D341Med (cell line): Measurements from ENCODE around the gene MTCH2.
A peak's percentile ranks its signal among the peaks of the same experiment; 100 is the strongest.
"Not testable (repeated sequence)": the region's sequence is repeated elsewhere in the genome, so short reads cannot be mapped to it uniquely, and the experiment has no call there.

Experiments used
- DNase-seq: peaks from one replicate; pipeline ENCODE4 v3.0.0; 2012; ENCODE audit warnings: low spot score

MTCH2 gene

GRCh38 chr11:47636331-47636730 is 6.0 kb downstream of the MTCH2 start:
- DNase-seq, result not testable (repeated sequence)

- DNase-seq, result no peak
Measured at GRCh38 chr11:47631473-47631872, 10.9 kb downstream of the MTCH2 start.

- DNase-seq, result no peak
Measured at GRCh38 chr11:47628026-47628425, 14.3 kb downstream of the MTCH2 start.

- no peak for DNase-seq
Measured at GRCh38 chr11:47626234-47626633, 16.1 kb downstream of the MTCH2 start.

GRCh38 chr11:47620836-47621378 is 21.5 kb downstream of the MTCH2 start:
- DNase-seq, result no peak

- no peak for DNase-seq
Measured at GRCh38 chr11:47617417-47617809, 24.9 kb downstream of the MTCH2 start.

GRCh38 chr11:47616726-47617416 is 25.5 kb downstream of the MTCH2 start:
- DNase-seq, result peak; percentile 66

- DNase-seq, result no peak
Measured at GRCh38 chr11:47615249-47615648, 27.1 kb downstream of the MTCH2 start.

GRCh38 chr11:47611348-47611794 is 31.0 kb downstream of the MTCH2 start:
- DNase-seq, result no peak

GRCh38 chr11:47609675-47610074 is 32.7 kb downstream of the MTCH2 start:
- DNase-seq, result no peak

- no peak for DNase-seq
Measured at GRCh38 chr11:47607380-47607779, 35.0 kb downstream of the MTCH2 start.

GRCh38 chr11:47606731-47607130 is 35.6 kb downstream of the MTCH2 start:
- DNase-seq, result no peak

- no peak for DNase-seq
Measured at GRCh38 chr11:47605921-47606320, 36.4 kb downstream of the MTCH2 start.

- DNase-seq, result no peak
Measured at GRCh38 chr11:47603295-47603694, 39.1 kb downstream of the MTCH2 start.

- no peak for DNase-seq
Measured at GRCh38 chr11:47599902-47600301, 42.5 kb downstream of the MTCH2 start.

GRCh38 chr11:47595967-47596366 is 46.4 kb downstream of the MTCH2 start:
- no peak for DNase-seq

GRCh38 chr11:47595029-47595428 is 47.3 kb downstream of the MTCH2 start:
- DNase-seq, result no peak

- peak; percentile 49 for DNase-seq
Measured at GRCh38 chr11:47593934-47594855, 48.2 kb downstream of the MTCH2 start, which contains the start of gene C1QTNF4. Gene C1QTNF4, minus strand, starts transcription at chr11:47594411. Its CDS starts 3,601 bp downstream, at chr11:47590810.

GRCh38 chr11:47593492-47593933 is 48.8 kb downstream of the MTCH2 start:
- DNase-seq, result no peak

GRCh38 chr11:47592970-47593369 is 49.4 kb downstream of the MTCH2 start:
- DNase-seq, result no peak

GRCh38 chr11:47592251-47592650 is 50.1 kb downstream of the MTCH2 start:
- no peak for DNase-seq

- DNase-seq, result no peak
Measured at GRCh38 chr11:47591764-47592163, 50.6 kb downstream of the MTCH2 start.
